Endothelial cell (in vitro differentiated cells): ENCODE data around the gene AFMID. TPM values are rescaled to one million over a fixed set of nuclear protein-coding genes. Genes with fewer than 3 reads are reported as not detected.

Source experiments
- DNase-seq: peaks from one replicate; pipeline ENCODE4 v3.0.0; 2021; ENCODE audit warnings: low spot score
- H3K27ac Mint-ChIP-seq: one replicate; pipeline ENCODE4 v1.8.0; 2021; ENCODE audit warnings: mixed read lengths, inconsistent platforms; ENCODE audit not compliant: unreplicated experiment
- H3K27me3 Mint-ChIP-seq: one replicate; pipeline ENCODE4 v1.8.0; 2021; ENCODE audit warnings: mild to moderate bottlenecking, moderate library complexity, mixed read lengths, inconsistent platforms; ENCODE audit not compliant: unreplicated experiment
- H3K36me3 Mint-ChIP-seq: one replicate; pipeline ENCODE4 v1.8.0; 2021; ENCODE audit warnings: mild to moderate bottlenecking, low read depth, mixed read lengths, inconsistent platforms; ENCODE audit not compliant: unreplicated experiment
- H3K4me1 Mint-ChIP-seq: one replicate; pipeline ENCODE4 v1.8.0; 2021; ENCODE audit warnings: mild to moderate bottlenecking, mixed read lengths, inconsistent platforms; ENCODE audit not compliant: unreplicated experiment
- H3K4me3 Mint-ChIP-seq: one replicate; pipeline ENCODE4 v1.8.0; 2021; ENCODE audit warnings: mild to moderate bottlenecking, mixed read lengths, inconsistent platforms; ENCODE audit not compliant: unreplicated experiment
- H3K9me3 Mint-ChIP-seq: one replicate; pipeline ENCODE4 v1.8.0; 2021; ENCODE audit warnings: mixed read lengths, inconsistent platforms; ENCODE audit not compliant: unreplicated experiment
- total RNA-seq: library from RNA; stranded (reverse); fragmentation: NEBNext Ultra II Directional; extraction: Animal tissue kit (Norgen Biotek cat#: 25700); gene quantifications from one replicate; pipeline ENCODE4 v1.2.1, GENCODE V29; 2021; ENCODE audit not compliant: unreplicated experiment
- TF ChIP-seq, protein P1 (sequence below): fragments of 200-600 bp; sonication (generic); IDR thresholded peaks from one replicate; pipeline ENCODE4 v1.5.0; 2021; ENCODE audit warnings: antibody characterized with exemption; ENCODE audit not compliant: unreplicated experiment

The AFMID gene
- total RNA-seq, 1 donor from 2014 or later, result 135 TPM

DNA sequence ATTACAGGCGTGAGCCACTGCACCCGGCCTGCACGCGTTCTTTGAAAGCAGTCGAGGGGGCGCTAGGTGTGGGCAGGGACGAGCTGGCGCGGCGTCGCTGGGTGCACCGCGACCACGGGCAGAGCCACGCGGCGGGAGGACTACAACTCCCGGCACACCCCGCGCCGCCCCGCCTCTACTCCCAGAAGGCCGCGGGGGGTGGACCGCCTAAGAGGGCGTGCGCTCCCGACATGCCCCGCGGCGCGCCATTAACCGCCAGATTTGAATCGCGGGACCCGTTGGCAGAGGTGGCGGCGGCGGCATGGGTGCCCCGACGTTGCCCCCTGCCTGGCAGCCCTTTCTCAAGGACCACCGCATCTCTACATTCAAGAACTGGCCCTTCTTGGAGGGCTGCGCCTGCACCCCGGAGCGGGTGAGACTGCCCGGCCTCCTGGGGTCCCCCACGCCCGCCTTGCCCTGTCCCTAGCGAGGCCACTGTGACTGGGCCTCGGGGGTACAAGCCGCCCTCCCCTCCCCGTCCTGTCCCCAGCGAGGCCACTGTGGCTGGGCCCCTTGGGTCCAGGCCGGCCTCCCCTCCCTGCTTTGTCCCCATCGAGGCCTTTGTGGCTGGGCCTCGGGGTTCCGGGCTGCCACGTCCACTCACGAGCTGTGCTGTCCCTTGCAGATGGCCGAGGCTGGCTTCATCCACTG is 27.0 kb downstream of the AFMID start, which contains the start of gene BIRC5:
Gene BIRC5, plus strand, starts transcription at position 238 of the 690 bp plus-strand sequence. Its CDS starts 64 bp downstream, at position 302.
- no peaks in the 10 kb centered on the region for H3K27me3 Mint-ChIP-seq
- peak within 1 kb of the TSS; percentile 91 for H3K4me3 Mint-ChIP-seq
- peak within 1 kb of the TSS; percentile 54 for H3K27ac Mint-ChIP-seq
- H3K9me3 Mint-ChIP-seq, result no peaks in the 10 kb centered on the region
- H3K36me3 Mint-ChIP-seq, result peaks cover 8% of the 10 kb centered on the region
- peaks cover 21% of the 10 kb centered on the region for H3K4me1 Mint-ChIP-seq
- DNase-seq, result peak; percentile 94
- TF ChIP-seq, protein P1, sequence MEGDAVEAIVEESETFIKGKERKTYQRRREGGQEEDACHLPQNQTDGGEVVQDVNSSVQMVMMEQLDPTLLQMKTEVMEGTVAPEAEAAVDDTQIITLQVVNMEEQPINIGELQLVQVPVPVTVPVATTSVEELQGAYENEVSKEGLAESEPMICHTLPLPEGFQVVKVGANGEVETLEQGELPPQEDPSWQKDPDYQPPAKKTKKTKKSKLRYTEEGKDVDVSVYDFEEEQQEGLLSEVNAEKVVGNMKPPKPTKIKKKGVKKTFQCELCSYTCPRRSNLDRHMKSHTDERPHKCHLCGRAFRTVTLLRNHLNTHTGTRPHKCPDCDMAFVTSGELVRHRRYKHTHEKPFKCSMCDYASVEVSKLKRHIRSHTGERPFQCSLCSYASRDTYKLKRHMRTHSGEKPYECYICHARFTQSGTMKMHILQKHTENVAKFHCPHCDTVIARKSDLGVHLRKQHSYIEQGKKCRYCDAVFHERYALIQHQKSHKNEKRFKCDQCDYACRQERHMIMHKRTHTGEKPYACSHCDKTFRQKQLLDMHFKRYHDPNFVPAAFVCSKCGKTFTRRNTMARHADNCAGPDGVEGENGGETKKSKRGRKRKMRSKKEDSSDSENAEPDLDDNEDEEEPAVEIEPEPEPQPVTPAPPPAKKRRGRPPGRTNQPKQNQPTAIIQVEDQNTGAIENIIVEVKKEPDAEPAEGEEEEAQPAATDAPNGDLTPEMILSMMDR, result no peak

DNA sequence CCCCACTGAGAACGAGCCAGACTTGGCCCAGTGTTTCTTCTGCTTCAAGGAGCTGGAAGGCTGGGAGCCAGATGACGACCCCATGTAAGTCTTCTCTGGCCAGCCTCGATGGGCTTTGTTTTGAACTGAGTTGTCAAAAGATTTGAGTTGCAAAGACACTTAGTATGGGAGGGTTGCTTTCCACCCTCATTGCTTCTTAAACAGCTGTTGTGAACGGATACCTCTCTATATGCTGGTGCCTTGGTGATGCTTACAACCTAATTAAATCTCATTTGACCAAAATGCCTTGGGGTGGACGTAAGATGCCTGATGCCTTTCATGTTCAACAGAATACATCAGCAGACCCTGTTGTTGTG is 27.5 kb downstream of the AFMID start:
- H3K27me3 Mint-ChIP-seq, result no peaks in the 10 kb centered on the region
- peaks cover 8% of the 10 kb centered on the region for H3K36me3 Mint-ChIP-seq
- peaks cover 26% of the 10 kb centered on the region for H3K4me1 Mint-ChIP-seq
- peak overlapping the region; percentile 91 for H3K4me3 Mint-ChIP-seq
- H3K9me3 Mint-ChIP-seq, result no peaks in the 10 kb centered on the region
- TF ChIP-seq, protein P1, result no peak
- DNase-seq, result no peak
- peak overlapping the region; percentile 54 for H3K27ac Mint-ChIP-seq

DNA sequence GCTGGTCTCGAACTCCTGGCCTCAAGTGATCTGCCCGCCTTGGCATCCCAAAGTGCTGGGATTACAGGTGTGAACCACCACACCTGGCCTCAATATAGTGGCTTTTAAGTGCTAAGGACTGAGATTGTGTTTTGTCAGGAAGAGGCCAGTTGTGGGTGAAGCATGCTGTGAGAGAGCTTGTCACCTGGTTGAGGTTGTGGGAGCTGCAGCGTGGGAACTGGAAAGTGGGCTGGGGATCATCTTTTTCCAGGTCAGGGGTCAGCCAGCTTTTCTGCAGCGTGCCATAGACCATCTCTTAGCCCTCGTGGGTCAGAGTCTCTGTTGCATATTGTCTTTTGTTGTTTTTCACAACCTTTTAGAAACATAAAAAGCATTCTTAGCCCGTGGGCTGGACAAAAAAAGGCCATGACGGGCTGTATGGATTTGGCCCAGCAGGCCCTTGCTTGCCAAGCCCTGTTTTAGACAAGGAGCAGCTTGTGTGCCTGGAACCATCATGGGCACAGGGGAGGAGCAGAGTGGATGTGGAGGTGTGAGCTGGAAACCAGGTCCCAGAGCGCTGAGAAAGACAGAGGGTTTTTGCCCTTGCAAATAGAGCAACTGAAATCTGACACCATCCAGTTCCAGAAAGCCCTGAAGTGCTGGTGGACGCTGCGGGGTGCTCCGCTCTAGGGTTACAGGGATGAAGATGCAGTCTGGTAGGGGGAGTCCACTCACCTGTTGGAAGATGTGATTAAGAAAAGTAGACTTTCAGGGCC is 32.4 kb downstream of the AFMID start:
- Mint-ChIP-seq H3K4me1 (peaks cover 42% of the 10 kb centered on the region), H3K27me3 (peaks cover 5% of the 10 kb centered on the region), H3K27ac (peak overlapping the region; percentile 37), H3K9me3 (no peaks in the 10 kb centered on the region), H3K36me3 (peaks cover 4% of the 10 kb centered on the region), H3K4me3 (no peak overlapping the region)
- DNase-seq, result no peak
- TF ChIP-seq, protein P1, result no peak

- H3K36me3 Mint-ChIP-seq, result no peaks in the 10 kb centered on the region
- H3K9me3 Mint-ChIP-seq, result no peaks in the 10 kb centered on the region
- H3K4me1 Mint-ChIP-seq, result peaks cover 66% of the 10 kb centered on the region
- TF ChIP-seq, protein P1, result no peak
- H3K27me3 Mint-ChIP-seq, result peaks cover 10% of the 10 kb centered on the region
- DNase-seq, result no peak
- peak overlapping the region; percentile 79 for H3K4me3 Mint-ChIP-seq
- peak overlapping the region; percentile 96 for H3K27ac Mint-ChIP-seq
These were observed 35.9 kb downstream of the AFMID start for GRCh38 chr17:78223061-78223460.

- TF ChIP-seq, protein P1, result no peak
- H3K27ac Mint-ChIP-seq, result peak overlapping the region; percentile 96
- no peak for DNase-seq
- peaks cover 66% of the 10 kb centered on the region for H3K4me1 Mint-ChIP-seq
- H3K9me3 Mint-ChIP-seq, result no peaks in the 10 kb centered on the region
- H3K4me3 Mint-ChIP-seq, result peak overlapping the region; percentile 79
- peaks cover 10% of the 10 kb centered on the region for H3K27me3 Mint-ChIP-seq
- H3K36me3 Mint-ChIP-seq, result no peaks in the 10 kb centered on the region
These were observed 36.6 kb downstream of the AFMID start for GRCh38 chr17:78223765-78224164.
